Ovary (tissue), 3 donors: Measurements from ENCODE around the gene CRY1.

ENCODE experiments used
- POLR2A ChIP-seq: fragments of 450-650 bp; IDR thresholded peaks from one replicate; pipeline ENCODE4 v1.6.1; 2017; ENCODE audit warnings: antibody characterized with exemption, mild to moderate bottlenecking, moderate library complexity
- TF ChIP-seq, protein P1 (sequence below), 3 donors: fragments of 450-650 bp in 2 of 3; fragments of 200-600 bp in 1 of 3; IDR thresholded peaks; one replicate each; pipeline versions ENCODE4 v1.5.1 to v1.8.0; 2016 to 2022; ENCODE audit warnings: antibody characterized with exemption in 3 of 3, mild to moderate bottlenecking in 1 of 3
- donor health status: DM: no; HTN: no; CAD: no.

DNA sequence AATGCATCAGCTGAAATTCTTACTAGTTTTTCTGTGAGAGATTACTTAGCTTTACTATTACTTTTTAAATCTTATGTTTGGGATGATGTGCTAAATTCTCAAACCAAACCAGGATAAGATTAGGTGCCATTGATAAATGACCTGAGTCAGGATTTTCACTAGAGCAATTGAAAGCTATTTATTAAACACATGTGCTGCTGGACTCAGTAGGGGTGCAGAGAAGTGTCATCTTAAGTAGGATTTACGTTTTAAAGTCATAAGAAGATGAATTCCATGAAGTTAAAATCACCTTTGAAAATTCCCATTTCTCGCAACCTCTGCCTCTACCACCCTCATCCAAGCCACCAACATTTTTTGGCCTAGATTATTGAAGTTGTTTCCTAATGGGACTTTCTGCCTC lies 128.8 kb downstream of the CRY1 start:
- TF ChIP-seq, protein P1, sequence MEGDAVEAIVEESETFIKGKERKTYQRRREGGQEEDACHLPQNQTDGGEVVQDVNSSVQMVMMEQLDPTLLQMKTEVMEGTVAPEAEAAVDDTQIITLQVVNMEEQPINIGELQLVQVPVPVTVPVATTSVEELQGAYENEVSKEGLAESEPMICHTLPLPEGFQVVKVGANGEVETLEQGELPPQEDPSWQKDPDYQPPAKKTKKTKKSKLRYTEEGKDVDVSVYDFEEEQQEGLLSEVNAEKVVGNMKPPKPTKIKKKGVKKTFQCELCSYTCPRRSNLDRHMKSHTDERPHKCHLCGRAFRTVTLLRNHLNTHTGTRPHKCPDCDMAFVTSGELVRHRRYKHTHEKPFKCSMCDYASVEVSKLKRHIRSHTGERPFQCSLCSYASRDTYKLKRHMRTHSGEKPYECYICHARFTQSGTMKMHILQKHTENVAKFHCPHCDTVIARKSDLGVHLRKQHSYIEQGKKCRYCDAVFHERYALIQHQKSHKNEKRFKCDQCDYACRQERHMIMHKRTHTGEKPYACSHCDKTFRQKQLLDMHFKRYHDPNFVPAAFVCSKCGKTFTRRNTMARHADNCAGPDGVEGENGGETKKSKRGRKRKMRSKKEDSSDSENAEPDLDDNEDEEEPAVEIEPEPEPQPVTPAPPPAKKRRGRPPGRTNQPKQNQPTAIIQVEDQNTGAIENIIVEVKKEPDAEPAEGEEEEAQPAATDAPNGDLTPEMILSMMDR (IDR thresholded peaks at IDR 0.05) = no peak
- no peak for TF ChIP-seq POLR2A
